Skeletal muscle tissue (tissue), 4 donors: Measurements from ENCODE around the gene ANO3. TPM values are rescaled to one million over a fixed set of nuclear protein-coding genes. Genes with fewer than 3 reads are reported as not detected.
"Not testable (repeated sequence)": the region's sequence is repeated elsewhere in the genome, so short reads cannot be mapped to it uniquely, and the experiment has no call there.

Source experiments
- H3K27ac ChIP-seq: one replicate; pipeline ENCODE4 v1.7.0; 2013; ENCODE audit warnings: mild to moderate bottlenecking, low read depth, low read length, inconsistent platforms
- H3K27me3 ChIP-seq, 3 donors: one replicate each; pipeline ENCODE4 v1.7.0; 2013; ENCODE audit warnings: low read length in 3 of 3; ENCODE audit not compliant: control insufficient read depth in 3 of 3, insufficient read depth in 3 of 3
- H3K36me3 ChIP-seq, 3 donors: one replicate each; pipeline ENCODE4 v1.7.0; 2013; ENCODE audit warnings: low read length in 3 of 3; ENCODE audit not compliant: control insufficient read depth in 3 of 3, insufficient read depth in 3 of 3
- H3K4me1 ChIP-seq, 3 donors: one replicate each; pipeline ENCODE4 v1.7.0; 2013; ENCODE audit warnings: low read length in 3 of 3, mild to moderate bottlenecking in 3 of 3; ENCODE audit not compliant: control insufficient read depth in 3 of 3, insufficient read depth in 3 of 3
- H3K4me3 ChIP-seq, 3 donors: one replicate each; pipeline ENCODE4 v1.7.0; 2013; ENCODE audit warnings: low read length in 3 of 3
- H3K9ac ChIP-seq, 3 donors: one replicate each; pipeline ENCODE4 v1.7.0; 2013; ENCODE audit warnings: low read length in 3 of 3, mild to moderate bottlenecking in 3 of 3, moderate library complexity in 2 of 3, low read depth in 1 of 3
- H3K9me3 ChIP-seq, 3 donors: one replicate each; pipeline ENCODE4 v1.7.0; 2013; ENCODE audit warnings: low read length in 3 of 3; ENCODE audit not compliant: control insufficient read depth in 3 of 3
- total RNA-seq: library from RNA; depleted of rRNA; stranded (reverse); fragments of >200 nt; gene quantifications from one replicate; pipeline ENCODE4 v1.2.3, GENCODE V29; 2014
- donor health status: Osteomylitis.

Gene ANO3
- total RNA-seq, 1 donor from 2014 or later = under 0.01 TPM

GRCh38 chr11:26626346-26626745 is 294.4 kb downstream of the ANO3 start:
- Histone ChIP-seq H3K27ac (no peak overlapping the region), H3K9me3 (no peaks in the 10 kb centered on the region), H3K36me3 (no peaks in the 10 kb centered on the region), H3K9ac (no peak overlapping the region), H3K27me3 (no peaks in the 10 kb centered on the region), H3K4me1 (no peaks in the 10 kb centered on the region), H3K4me3 (no peak overlapping the region)

GRCh38 chr11:26632691-26633159 is 300.8 kb downstream of the ANO3 start:
- no peaks in the 10 kb centered on the region for H3K4me1 ChIP-seq
- no peak overlapping the region for H3K9ac ChIP-seq
- no peaks in the 10 kb centered on the region for H3K36me3 ChIP-seq
- no peak overlapping the region for H3K4me3 ChIP-seq
- no peak overlapping the region for H3K27ac ChIP-seq
- H3K27me3 ChIP-seq = no peaks in the 10 kb centered on the region
- H3K9me3 ChIP-seq = no peaks in the 10 kb centered on the region

- not testable (repeated sequence) for H3K9me3 ChIP-seq, H3K9ac ChIP-seq, H3K4me1 ChIP-seq, H3K27ac ChIP-seq, H3K4me3 ChIP-seq, H3K36me3 ChIP-seq, H3K27me3 ChIP-seq
Measured at GRCh38 chr11:26643314-26643713, 311.4 kb downstream of the ANO3 start.

DNA sequence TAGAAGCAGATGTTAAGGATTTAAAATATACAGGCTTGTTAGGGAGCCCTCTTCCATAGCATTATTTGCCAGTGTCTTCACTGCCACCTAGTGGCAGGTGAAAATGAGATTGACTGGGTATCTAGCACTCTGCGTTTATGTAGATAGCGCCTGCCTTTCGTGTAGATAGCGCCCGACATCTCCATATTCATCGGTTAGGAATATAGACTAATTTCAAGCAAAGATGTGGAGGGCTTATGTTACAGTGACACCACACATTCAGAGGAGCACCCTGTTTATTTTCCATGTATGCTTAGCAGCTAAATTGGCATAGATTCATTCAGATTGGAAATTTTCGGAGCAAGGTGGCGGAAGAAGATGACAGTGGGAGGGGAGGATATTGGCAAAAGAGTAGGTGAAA is 318.0 kb downstream of the ANO3 start:
- Histone ChIP-seq H3K9me3 (no peaks in the 10 kb centered on the region), H3K27me3 (no peaks in the 10 kb centered on the region), H3K9ac (no peak overlapping the region), H3K4me3 (no peak overlapping the region), H3K27ac (no peak overlapping the region), H3K36me3 (no peaks in the 10 kb centered on the region), H3K4me1 (no peaks in the 10 kb centered on the region)

DNA sequence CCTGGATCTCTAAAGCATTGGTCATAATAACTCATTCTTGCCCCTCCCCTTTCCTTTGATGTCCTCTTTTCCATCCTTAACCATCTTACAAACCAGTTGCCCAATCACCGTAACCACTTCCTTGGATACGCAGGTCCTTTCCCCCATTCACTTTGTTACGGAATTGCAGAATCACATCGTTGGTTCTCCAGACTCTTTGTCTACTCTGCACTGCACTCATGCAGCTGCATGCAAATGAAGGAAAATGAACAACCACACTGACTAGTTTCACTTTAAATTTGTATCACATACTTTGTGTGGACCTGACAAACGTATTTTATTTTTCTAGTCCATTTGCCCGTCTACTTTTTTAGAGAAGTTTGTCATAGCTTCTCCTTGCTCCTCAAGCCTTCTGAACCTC is 320.0 kb downstream of the ANO3 start:
- Histone ChIP-seq H3K9me3 (no peaks in the 10 kb centered on the region), H3K36me3 (no peaks in the 10 kb centered on the region)

GRCh38 chr11:26655287-26655686 is 323.4 kb downstream of the ANO3 start:
- Histone ChIP-seq H3K36me3 (no peaks in the 10 kb centered on the region), H3K9ac (no peak overlapping the region), H3K27ac (no peak overlapping the region), H3K4me1 (no peaks in the 10 kb centered on the region), H3K27me3 (no peaks in the 10 kb centered on the region), H3K4me3 (no peak overlapping the region), H3K9me3 (no peaks in the 10 kb centered on the region)

More for the DNA sequence above, 320.0 kb downstream of the ANO3 start:
- no peaks in the 10 kb centered on the region for H3K4me1 ChIP-seq
- no peaks in the 10 kb centered on the region for H3K27me3 ChIP-seq
- no peak overlapping the region for H3K27ac ChIP-seq
- no peak overlapping the region for H3K9ac ChIP-seq
- H3K4me3 ChIP-seq = no peak overlapping the region

- Histone ChIP-seq H3K4me3 (no peak overlapping the region), H3K4me1 (no peaks in the 10 kb centered on the region), H3K9ac (no peak overlapping the region), H3K27ac (no peak overlapping the region), H3K9me3 (no peaks in the 10 kb centered on the region), H3K27me3 (no peaks in the 10 kb centered on the region), H3K36me3 (no peaks in the 10 kb centered on the region)
Measured at GRCh38 chr11:26662916-26663315, 331.0 kb downstream of the ANO3 start.

DNA sequence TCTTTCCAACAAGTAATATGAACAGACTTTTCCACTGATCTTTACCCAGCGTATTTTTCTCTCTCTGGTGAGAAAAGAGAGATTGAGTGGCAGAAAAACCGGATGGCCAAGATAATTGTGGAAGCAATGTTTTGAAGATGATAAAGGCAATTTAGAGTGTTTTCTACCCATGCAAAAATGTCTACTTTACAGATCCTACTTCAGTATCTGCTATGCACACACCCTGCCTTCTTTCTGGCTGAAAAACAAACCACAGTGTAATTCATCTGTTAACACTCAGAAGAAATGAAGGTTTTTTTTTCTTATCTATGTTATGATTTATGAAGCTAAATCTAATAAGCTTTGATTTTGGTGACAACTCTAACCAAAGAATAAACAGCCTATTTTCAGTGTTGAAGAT is 333.1 kb downstream of the ANO3 start:
- Histone ChIP-seq H3K4me1 (no peaks in the 10 kb centered on the region), H3K27me3 (no peaks in the 10 kb centered on the region), H3K4me3 (no peak overlapping the region), H3K9ac (no peak overlapping the region), H3K36me3 (no peaks in the 10 kb centered on the region), H3K27ac (no peak overlapping the region), H3K9me3 (no peaks in the 10 kb centered on the region)

DNA sequence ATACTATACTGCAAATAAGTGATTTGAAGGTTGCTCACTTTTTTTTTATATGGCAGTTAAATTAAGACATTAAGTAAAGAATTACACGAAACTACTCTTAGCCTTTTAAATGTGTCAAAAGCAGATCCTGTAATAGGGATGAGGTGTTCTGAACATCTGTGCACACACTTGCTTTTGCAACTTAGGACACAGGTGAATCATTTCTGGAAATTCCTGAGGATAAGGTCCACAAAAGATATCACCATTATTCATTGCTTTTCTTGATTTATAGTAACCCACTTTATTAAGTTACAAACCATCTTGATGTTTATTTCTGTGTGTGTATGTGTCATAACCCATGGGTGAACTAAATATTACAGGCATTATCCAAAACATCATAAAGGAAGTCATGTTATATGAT is 334.0 kb downstream of the ANO3 start:
- H3K27ac ChIP-seq = no peak overlapping the region
- no peaks in the 10 kb centered on the region for H3K36me3 ChIP-seq
- H3K4me3 ChIP-seq = no peak overlapping the region
- H3K27me3 ChIP-seq = no peaks in the 10 kb centered on the region
- H3K9me3 ChIP-seq = no peaks in the 10 kb centered on the region
- no peak overlapping the region for H3K9ac ChIP-seq
- H3K4me1 ChIP-seq = no peaks in the 10 kb centered on the region

- Histone ChIP-seq H3K9ac (no peak overlapping the region), H3K36me3 (no peaks in the 10 kb centered on the region)
Measured at GRCh38 chr11:26675233-26675928, 343.5 kb downstream of the ANO3 start.

More at GRCh38 chr11:26675233-26675928, 343.5 kb downstream of the ANO3 start:
- H3K9me3 ChIP-seq = no peaks in the 10 kb centered on the region
- H3K27me3 ChIP-seq = no peaks in the 10 kb centered on the region
- no peaks in the 10 kb centered on the region for H3K4me1 ChIP-seq
- H3K27ac ChIP-seq = no peak overlapping the region
- no peak overlapping the region for H3K4me3 ChIP-seq
